Measurements from ENCODE around the gene ACTBL2.
"Not testable (repeated sequence)": the region's sequence is repeated elsewhere in the genome, so short reads cannot be mapped to it uniquely, and the experiment has no call there.

The ACTBL2 gene

DNA sequence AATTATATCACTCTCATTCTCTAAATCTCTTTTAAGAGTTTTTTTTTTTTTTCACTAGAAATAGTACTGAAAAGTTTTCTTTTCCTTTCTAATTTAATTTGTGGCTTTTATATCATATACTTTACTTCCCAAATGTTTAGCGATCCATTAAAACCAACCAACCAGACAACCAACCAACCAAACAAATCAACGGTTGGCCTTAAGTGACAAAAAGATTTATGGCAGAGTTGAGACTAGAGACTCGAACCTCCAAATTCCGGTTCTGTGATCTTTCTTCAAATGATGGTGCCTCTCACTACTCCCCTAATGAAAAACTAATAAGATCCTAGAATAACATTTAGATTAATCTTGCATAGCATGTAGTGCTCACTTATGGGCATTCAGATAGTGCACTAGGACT, 45.3 kb upstream of the ACTBL2 start:
- Histone ChIP-seq H2AFZ (ENCODE audit: low read depth, low read length, severe bottlenecking) (no peak overlapping the region), H3K9me3 (ENCODE audit: insufficient read depth, low read length) (no peaks in the 10 kb centered on the region), H3K4me2 (ENCODE audit: low read depth, low read length, poor library complexity, severe bottlenecking) (no peak overlapping the region), H3K9me2 (replicated peaks; ENCODE audit: insufficient read depth, low read length) (no peaks in the 10 kb centered on the region), H3K79me2 (ENCODE audit: insufficient read depth, low read length) (no peaks in the 10 kb centered on the region), H3K4me3 (ENCODE audit: insufficient read depth, low read length, poor library complexity, severe bottlenecking) (no peak overlapping the region), H3K9ac (ENCODE audit: low read length) (no peak overlapping the region), H3K27me3 (ENCODE audit: low read length) (no peaks in the 10 kb centered on the region), H3K36me3 (ENCODE audit: low read length) (no peaks in the 10 kb centered on the region), H3F3A (ENCODE audit: insufficient read depth) (no peaks in the 10 kb centered on the region), H3K27ac (ENCODE audit: low read depth, low read length) (no peak overlapping the region), H4K20me1 (ENCODE audit: low read depth, low read length) (no peaks in the 10 kb centered on the region)
- no peak for TF ChIP-seq EZH2phosphoT487 (conservative IDR thresholded peaks at IDR 0.05; ENCODE audit: low read length)
- TF ChIP-seq, protein P1, sequence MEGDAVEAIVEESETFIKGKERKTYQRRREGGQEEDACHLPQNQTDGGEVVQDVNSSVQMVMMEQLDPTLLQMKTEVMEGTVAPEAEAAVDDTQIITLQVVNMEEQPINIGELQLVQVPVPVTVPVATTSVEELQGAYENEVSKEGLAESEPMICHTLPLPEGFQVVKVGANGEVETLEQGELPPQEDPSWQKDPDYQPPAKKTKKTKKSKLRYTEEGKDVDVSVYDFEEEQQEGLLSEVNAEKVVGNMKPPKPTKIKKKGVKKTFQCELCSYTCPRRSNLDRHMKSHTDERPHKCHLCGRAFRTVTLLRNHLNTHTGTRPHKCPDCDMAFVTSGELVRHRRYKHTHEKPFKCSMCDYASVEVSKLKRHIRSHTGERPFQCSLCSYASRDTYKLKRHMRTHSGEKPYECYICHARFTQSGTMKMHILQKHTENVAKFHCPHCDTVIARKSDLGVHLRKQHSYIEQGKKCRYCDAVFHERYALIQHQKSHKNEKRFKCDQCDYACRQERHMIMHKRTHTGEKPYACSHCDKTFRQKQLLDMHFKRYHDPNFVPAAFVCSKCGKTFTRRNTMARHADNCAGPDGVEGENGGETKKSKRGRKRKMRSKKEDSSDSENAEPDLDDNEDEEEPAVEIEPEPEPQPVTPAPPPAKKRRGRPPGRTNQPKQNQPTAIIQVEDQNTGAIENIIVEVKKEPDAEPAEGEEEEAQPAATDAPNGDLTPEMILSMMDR (IDR thresholded peaks at IDR 0.05; ENCODE audit: insufficient read depth, low read length, poor library complexity, severe bottlenecking), result no peak

DNA sequence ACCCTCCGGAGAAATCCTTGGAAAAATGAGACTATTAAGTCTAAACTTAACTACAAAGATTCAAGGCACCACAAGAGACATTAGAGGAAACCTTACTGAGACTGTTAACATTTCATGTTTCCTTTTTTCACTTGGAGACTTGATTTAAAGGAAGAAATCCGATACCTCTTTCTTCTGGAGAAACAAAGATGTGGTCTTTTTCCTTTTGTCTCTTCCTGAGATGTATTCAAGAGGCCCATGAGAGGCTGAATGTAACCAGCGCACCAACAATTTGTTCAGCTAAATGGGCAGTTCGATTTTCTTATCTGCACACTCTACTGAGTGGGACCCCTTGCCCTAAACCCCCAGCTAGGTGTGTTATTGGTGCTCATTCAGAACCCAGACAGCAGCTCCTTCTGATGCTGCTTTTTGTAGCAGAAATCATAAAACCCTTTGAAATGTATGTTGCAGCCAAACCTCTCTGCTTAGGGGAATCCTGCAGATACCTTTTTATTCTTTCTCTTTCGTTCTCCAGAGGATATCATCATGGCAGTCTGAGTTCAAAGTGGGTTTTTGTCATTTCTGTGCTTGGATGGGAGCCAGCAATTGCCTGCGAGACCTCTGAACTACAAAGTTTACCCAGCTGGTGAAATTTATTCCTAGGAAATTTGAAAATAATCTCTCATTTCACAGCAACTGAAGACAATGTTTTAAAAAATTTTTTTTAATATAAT, 41.9 kb upstream of the ACTBL2 start:
- TF ChIP-seq, protein P1 (IDR thresholded peaks at IDR 0.05; ENCODE audit: insufficient read depth, low read length, poor library complexity, severe bottlenecking), result no peak
- no peak for TF ChIP-seq EZH2phosphoT487 (conservative IDR thresholded peaks at IDR 0.05; ENCODE audit: low read length)
- H3K27ac ChIP-seq (ENCODE audit: low read depth, low read length), result no peak overlapping the region
- H3K79me2 ChIP-seq (ENCODE audit: insufficient read depth, low read length), result no peaks in the 10 kb centered on the region
- no peak overlapping the region for H3K4me2 ChIP-seq (ENCODE audit: low read depth, low read length, poor library complexity, severe bottlenecking)
- no peak overlapping the region for H3K4me3 ChIP-seq (ENCODE audit: insufficient read depth, low read length, poor library complexity, severe bottlenecking)
- H3K9ac ChIP-seq (ENCODE audit: low read length), result no peak overlapping the region
- no peaks in the 10 kb centered on the region for H3K27me3 ChIP-seq (ENCODE audit: low read length)
- H4K20me1 ChIP-seq (ENCODE audit: low read depth, low read length), result no peaks in the 10 kb centered on the region
- no peaks in the 10 kb centered on the region for H3K9me3 ChIP-seq (ENCODE audit: insufficient read depth, low read length)
- no peak overlapping the region for H2AFZ ChIP-seq (ENCODE audit: low read depth, low read length, severe bottlenecking)
- no peaks in the 10 kb centered on the region for H3K36me3 ChIP-seq (ENCODE audit: low read length)
- no peaks in the 10 kb centered on the region for H3F3A ChIP-seq (ENCODE audit: insufficient read depth)
- H3K9me2 ChIP-seq (replicated peaks; ENCODE audit: insufficient read depth, low read length), result no peaks in the 10 kb centered on the region

DNA sequence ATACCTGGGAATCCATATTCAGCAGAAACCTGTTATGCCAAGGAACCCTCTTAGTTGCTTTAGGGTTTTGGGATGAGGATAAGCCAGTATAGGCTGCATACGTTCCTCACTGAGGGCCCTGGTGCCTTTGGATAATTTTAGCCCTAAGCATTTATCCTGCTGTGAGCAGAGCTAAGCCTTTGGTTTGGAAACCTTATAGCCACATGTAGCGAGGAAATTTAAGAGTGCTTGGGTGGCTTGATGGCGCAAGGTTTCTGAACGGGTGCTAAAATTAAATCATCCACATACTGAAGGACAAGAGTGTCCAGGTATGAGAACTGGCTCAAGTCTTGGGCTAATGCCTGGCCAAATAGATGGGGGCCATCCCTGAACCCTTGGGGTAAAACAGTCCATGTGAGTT, 39.9 kb upstream of the ACTBL2 start:
- H3K79me2 ChIP-seq (ENCODE audit: insufficient read depth, low read length); H3F3A ChIP-seq (ENCODE audit: insufficient read depth); H3K9ac ChIP-seq (ENCODE audit: low read length); H4K20me1 ChIP-seq (ENCODE audit: low read depth, low read length); H3K4me3 ChIP-seq (ENCODE audit: insufficient read depth, low read length, poor library complexity, severe bottlenecking); H3K36me3 ChIP-seq (ENCODE audit: low read length); H2AFZ ChIP-seq (ENCODE audit: low read depth, low read length, severe bottlenecking); H3K4me2 ChIP-seq (ENCODE audit: low read depth, low read length, poor library complexity, severe bottlenecking); H3K27me3 ChIP-seq (ENCODE audit: low read length); H3K9me3 ChIP-seq (ENCODE audit: insufficient read depth, low read length); H3K9me2 ChIP-seq (replicated peaks; ENCODE audit: insufficient read depth, low read length); H3K27ac ChIP-seq (ENCODE audit: low read depth, low read length): not testable (repeated sequence)

DNA sequence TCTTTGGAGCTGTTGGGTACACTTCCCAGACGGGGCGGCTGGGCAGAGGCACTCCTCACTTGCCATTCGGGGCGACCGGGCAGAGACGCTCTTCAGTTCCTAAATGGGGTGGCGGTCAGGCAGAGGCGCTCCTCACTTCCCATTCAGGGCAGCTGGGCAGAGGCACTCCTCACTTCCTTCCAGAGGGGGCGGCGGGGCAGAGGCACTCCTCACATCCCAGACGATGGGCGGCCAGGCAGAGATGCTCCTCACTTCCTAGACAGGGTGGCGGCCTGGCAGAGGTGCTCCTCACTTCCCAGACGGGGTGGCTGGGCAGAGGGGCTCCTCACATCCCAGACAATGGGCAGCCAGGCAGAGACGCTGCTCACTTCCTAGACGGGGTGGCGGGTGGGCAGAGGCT, 35.8 kb upstream of the ACTBL2 start:
- not testable (repeated sequence) for H3K9me2 ChIP-seq (replicated peaks; ENCODE audit: insufficient read depth, low read length); H3K27me3 ChIP-seq (ENCODE audit: low read length); H3K9me3 ChIP-seq (ENCODE audit: insufficient read depth, low read length); H3K36me3 ChIP-seq (ENCODE audit: low read length); H3K4me2 ChIP-seq (ENCODE audit: low read depth, low read length, poor library complexity, severe bottlenecking); H3K79me2 ChIP-seq (ENCODE audit: insufficient read depth, low read length); H3K9ac ChIP-seq (ENCODE audit: low read length); H4K20me1 ChIP-seq (ENCODE audit: low read depth, low read length); H3F3A ChIP-seq (ENCODE audit: insufficient read depth); H3K4me3 ChIP-seq (ENCODE audit: insufficient read depth, low read length, poor library complexity, severe bottlenecking); H3K27ac ChIP-seq (ENCODE audit: low read depth, low read length); H2AFZ ChIP-seq (ENCODE audit: low read depth, low read length, severe bottlenecking)
